Measurements from ENCODE around the gene RARG. TPM values are rescaled to one million over a fixed set of nuclear protein-coding genes. Genes with fewer than 3 reads are reported as not detected.

The RARG gene
- polyA plus RNA-seq, 1 donor (not counting 4 experiments of a cell fraction or from before 2014, with no cell fraction given), result 26.4 TPM

- Histone ChIP-seq H3K4me1 (ENCODE audit: control insufficient read depth, extremely low read depth, insufficient read depth, low read length) (peaks cover 18% of the 10 kb centered on the region), H4K20me1 (ENCODE audit: control insufficient read depth, extremely low read depth, insufficient read depth, low read length) (no peaks in the 10 kb centered on the region), H3K4me3 (ENCODE audit: control insufficient read depth in 2 of 3, extremely low read depth in 1 of 3, insufficient read depth in 2 of 3, low read depth in 1 of 3, low read length in 3 of 3) (no peak overlapping the region), H3K4me2 (ENCODE audit: control insufficient read depth, extremely low read depth, insufficient read depth, low read depth, low read length) (no peak overlapping the region), H3K27ac (ENCODE audit: control insufficient read depth, insufficient read depth, low read length) (no peak overlapping the region), H3K79me2 (ENCODE audit: control insufficient read depth, insufficient read depth, low read length) (peaks cover 17% of the 10 kb centered on the region), H3K9me3 (ENCODE audit: control insufficient read depth, low read depth, low read length) (no peaks in the 10 kb centered on the region), H3K9ac (ENCODE audit: control insufficient read depth, extremely low read depth, insufficient read depth, low read length) (no peak overlapping the region), H3K36me3 (ENCODE audit: control insufficient read depth in 2 of 2, extremely low read depth in 1 of 2, insufficient read depth in 2 of 2, low read length in 2 of 2) (peaks cover 9 to 17% of the 10 kb centered on the region in 2 experiments), H3K27me3 (ENCODE audit: control insufficient read depth, extremely low read depth, insufficient read depth, low read length) (no peaks in the 10 kb centered on the region), H2AFZ (ENCODE audit: control insufficient read depth, low read length) (no peak overlapping the region), H3K9me1 (ENCODE audit: control insufficient read depth, extremely low read depth, insufficient read depth, low read length) (no peaks in the 10 kb centered on the region)
- dilution Hi-C loops (cut with MboI; ENCODE audit: extremely low pct_ligation_motif_present, low sequenced_read_pairs), result no loop called here
- FAIRE-seq (no peak), DNase-seq (ENCODE audit: low read depth, low spot score) (no peak)
- TF ChIP-seq CTCF (optimal IDR thresholded peaks at IDR 0.05 in 1 of 3, IDR thresholded peaks at IDR 0.05 in 1 of 3, conservative IDR thresholded peaks at IDR 0.05 in 1 of 3; ENCODE audit: extremely low read depth in 1 of 3, insufficient read depth in 2 of 3, low read length in 3 of 3) (no peak), EZH2 (IDR thresholded peaks at IDR 0.05; ENCODE audit: low read length) (no peak)
Observed at GRCh38 chr12:53255996-53256395, 24.0 kb upstream of the RARG start.

GRCh38 chr12:53254816-53255545, 23.0 kb upstream of the RARG start:
- Histone ChIP-seq H3K4me1 (ENCODE audit: control insufficient read depth, extremely low read depth, insufficient read depth, low read length) (peaks cover 20% of the 10 kb centered on the region), H3K27me3 (ENCODE audit: control insufficient read depth, extremely low read depth, insufficient read depth, low read length) (no peaks in the 10 kb centered on the region), H4K20me1 (ENCODE audit: control insufficient read depth, extremely low read depth, insufficient read depth, low read length) (no peaks in the 10 kb centered on the region), H3K4me3 (ENCODE audit: control insufficient read depth in 2 of 3, extremely low read depth in 1 of 3, insufficient read depth in 2 of 3, low read depth in 1 of 3, low read length in 3 of 3) (no peak overlapping the region), H3K79me2 (ENCODE audit: control insufficient read depth, insufficient read depth, low read length) (peaks cover 17% of the 10 kb centered on the region), H3K36me3 (ENCODE audit: control insufficient read depth in 2 of 2, extremely low read depth in 1 of 2, insufficient read depth in 2 of 2, low read length in 2 of 2) (peaks cover 9 to 17% of the 10 kb centered on the region in 2 experiments), H3K9me3 (ENCODE audit: control insufficient read depth, low read depth, low read length) (no peaks in the 10 kb centered on the region), H2AFZ (ENCODE audit: control insufficient read depth, low read length) (no peak overlapping the region), H3K9me1 (ENCODE audit: control insufficient read depth, extremely low read depth, insufficient read depth, low read length) (no peaks in the 10 kb centered on the region), H3K4me2 (ENCODE audit: control insufficient read depth, extremely low read depth, insufficient read depth, low read depth, low read length) (no peak overlapping the region), H3K9ac (ENCODE audit: control insufficient read depth, extremely low read depth, insufficient read depth, low read length) (no peak overlapping the region), H3K27ac (ENCODE audit: control insufficient read depth, insufficient read depth, low read length) (no peak overlapping the region)
- DNase-seq (ENCODE audit: low read depth, low spot score) (no peak), FAIRE-seq (no peak)
- TF ChIP-seq CTCF (optimal IDR thresholded peaks at IDR 0.05 in 1 of 3, IDR thresholded peaks at IDR 0.05 in 1 of 3, conservative IDR thresholded peaks at IDR 0.05 in 1 of 3; ENCODE audit: extremely low read depth in 1 of 3, insufficient read depth in 2 of 3, low read length in 3 of 3) (no peak), EZH2 (IDR thresholded peaks at IDR 0.05; ENCODE audit: low read length) (no peak)
- dilution Hi-C loops (cut with MboI; ENCODE audit: extremely low pct_ligation_motif_present, low sequenced_read_pairs), result no loop called here
